HCT116 (cell line): ENCODE data around the gene LCLAT1. TPM values are rescaled to one million over a fixed set of nuclear protein-coding genes. Genes with fewer than 3 reads are reported as not detected.

Source experiments
- ATAC-seq: fragments of 200-7000 bp; cut with Tn5 transposase; 2 replicates; pipeline ENCODE4 v1.9.1; 2020; ENCODE audit warnings: mild to moderate bottlenecking, moderate library complexity
- BruUV-seq: library from RNA; stranded (reverse); fragments of 400-500 nt; replicated peaks from 2 replicates; lab custom pipeline; 2021; lab: Mats Ljungman, UMichigan
- CTCF ChIA-PET: fragments of 300-600 bp; sonication (Branson Sonifier 250); formaldehyde crosslinking; loops from one replicate; lab custom pipeline; 2021; ENCODE audit warnings: antibody characterized with exemption; lab: Charles Lee
- POLR2A ChIA-PET: fragments of 300-600, 350-600 bp; sonication (Branson Sonifier 250); formaldehyde crosslinking; loops from one replicate; lab custom pipeline; 2021; ENCODE audit warnings: antibody characterized with exemption; lab: Charles Lee
- RAD21 ChIA-PET, 2 experiments: fragments of 300-600 bp; sonication (Branson Sonifier 250); formaldehyde crosslinking; loops; one replicate each; lab custom pipeline; 2023; ENCODE audit warnings: low total read pairs in 2 of 2; ENCODE audit not compliant: uncharacterized antibody in 2 of 2, unreplicated experiment in 2 of 2, low non-redundant PET in 1 of 2; lab: Charles Lee
- DNase-seq: peaks from one replicate; pipeline ENCODE4 v3.0.0-alpha.2; 2010; ENCODE audit warnings: low read depth, low spot score
- H2AFZ ChIP-seq: fragments of 200-600 bp; shearing (Covaris generic), sonication (generic); 2 replicates; pipeline ENCODE4 v1.6.1; 2017; ENCODE audit warnings: low read depth, mixed run types, mixed read lengths, antibody characterized with exemption, low read length; ENCODE audit not compliant: poor library complexity, severe bottlenecking
- H3K27ac ChIP-seq: 2 replicates; pipeline ENCODE4 v1.5.1; 2012; ENCODE audit warnings: low read depth, low read length
- H3K27me3 ChIP-seq: fragments of 200-600 bp; sonication (generic); 2 replicates; pipeline ENCODE4 v1.6.1; 2016; ENCODE audit warnings: mixed run types, low read length, mixed read lengths; ENCODE audit not compliant: insufficient read depth
- H3K36me3 ChIP-seq, 2 experiments: fragments of 200-500 bp in 1 of 2; fragments of 200-600 bp in 1 of 2; sonication (Bioruptor generic) in 1 of 2; sonication (generic) in 1 of 2; 2 replicates each; pipeline versions ENCODE4 v1.5.1 to v1.6.1; 2014 to 2016; ENCODE audit warnings: low read length in 2 of 2, inconsistent platforms in 1 of 2, mixed read lengths in 1 of 2, mixed run types in 1 of 2; ENCODE audit not compliant: insufficient read depth in 2 of 2, control insufficient read depth in 1 of 2
- H3K4me1 ChIP-seq, 2 experiments: fragments of 200-600 bp in 1 of 2; sonication (generic) in 1 of 2; 2 replicates each; pipeline versions ENCODE4 v1.5.1 to v1.6.1; 2012 to 2017; ENCODE audit warnings: low read length in 2 of 2, inconsistent platforms in 1 of 2, mild to moderate bottlenecking in 1 of 2, mixed read lengths in 1 of 2, mixed run types in 1 of 2, moderate library complexity in 1 of 2; ENCODE audit not compliant: insufficient read depth in 2 of 2, control insufficient read depth in 1 of 2
- H3K4me2 ChIP-seq: fragments of 200-600 bp; sonication (generic); 2 replicates; pipeline ENCODE4 v1.6.1; 2017; ENCODE audit warnings: mixed run types, low read length, mixed read lengths
- H3K4me3 ChIP-seq, 2 experiments: fragments of 200-600 bp in 1 of 2; sonication (generic) in 1 of 2; replicated peaks in 1 of 2; 2 replicates each; pipeline ENCODE4 v1.5.1; 2011 to 2016; ENCODE audit warnings: low read length in 2 of 2, control low read depth in 1 of 2, low read depth in 1 of 2, mild to moderate bottlenecking in 1 of 2, mixed read lengths in 1 of 2, mixed run types in 1 of 2
- H3K79me2 ChIP-seq: fragments of 200-600 bp; sonication (generic); 2 replicates; pipeline ENCODE4 v1.6.1; 2017; ENCODE audit warnings: mild to moderate bottlenecking, mixed run types, low read length, moderate library complexity, mixed read lengths; ENCODE audit not compliant: insufficient read depth
- H3K9ac ChIP-seq: fragments of 200-600 bp; sonication (generic); 2 replicates; pipeline ENCODE4 v1.6.1; 2016; ENCODE audit warnings: low read length, mixed read lengths
- H3K9me2 ChIP-seq: fragments of 200-600 bp; sonication (generic), shearing (Covaris generic); 2 replicates; pipeline ENCODE4 v1.6.1; 2017; ENCODE audit warnings: mixed run types, mild to moderate bottlenecking, moderate library complexity; ENCODE audit not compliant: insufficient read depth
- H3K9me3 ChIP-seq, 2 experiments: fragments of 200-500 bp in 1 of 2; fragments of 200-600 bp in 1 of 2; sonication (Bioruptor generic) in 1 of 2; sonication (generic) in 1 of 2; 2 replicates each; pipeline ENCODE4 v1.6.1; 2014 to 2017; ENCODE audit warnings: low read length in 2 of 2, mixed read lengths in 2 of 2, inconsistent platforms in 1 of 2, low read depth in 1 of 2, mild to moderate bottlenecking in 1 of 2, mixed run types in 1 of 2, moderate library complexity in 1 of 2; ENCODE audit not compliant: control insufficient read depth in 1 of 2, insufficient read depth in 1 of 2
- H4K20me1 ChIP-seq: fragments of 200-600 bp; sonication (generic), shearing (Covaris generic); 2 replicates; pipeline ENCODE4 v1.6.1; 2017; ENCODE audit warnings: mixed run types, mild to moderate bottlenecking, moderate library complexity; ENCODE audit not compliant: insufficient read depth
- ATF3 ChIP-seq: IDR thresholded peaks from 2 replicates; pipeline ENCODE4 v1.6.1; 2012
- CBX3 ChIP-seq: IDR thresholded peaks from 2 replicates; pipeline ENCODE4 v1.6.1; 2012; ENCODE audit warnings: low read depth
- CTCF ChIP-seq, 3 experiments: fragments of 200-600 bp in 1 of 3; sonication (generic) in 1 of 3; IDR thresholded peaks in 2 of 3; conservative IDR thresholded peaks in 1 of 3; 2 replicates each; pipeline ENCODE4 v1.5.1; 2012 to 2017; ENCODE audit warnings: low read depth in 2 of 3, low read length in 2 of 3, antibody characterized with exemption in 1 of 3, borderline replicate concordance in 1 of 3, control low read depth in 1 of 3, mild to moderate bottlenecking in 1 of 3, mixed read lengths in 1 of 3, mixed run types in 1 of 3, moderate library complexity in 1 of 3; ENCODE audit not compliant: insufficient read depth in 1 of 3
- ELF1 ChIP-seq: IDR thresholded peaks from 2 replicates; pipeline ENCODE4 v1.6.1; 2012; ENCODE audit warnings: low read depth, borderline replicate concordance
- EZH2 ChIP-seq: fragments of 200-600 bp; sonication (generic); IDR thresholded peaks from 2 replicates; pipeline ENCODE4 v1.6.1; 2017; ENCODE audit warnings: antibody characterized with exemption, mixed run types
- EZH2phosphoT487 ChIP-seq: fragments of 200-600 bp; IDR thresholded peaks from 2 replicates; pipeline ENCODE4 v1.6.1; 2018; ENCODE audit warnings: antibody characterized with exemption, borderline replicate concordance
- FOSL1 ChIP-seq: IDR thresholded peaks from 2 replicates; pipeline ENCODE4 v1.6.1; 2012; ENCODE audit warnings: low read depth
- JUND ChIP-seq: IDR thresholded peaks from 2 replicates; pipeline ENCODE4 v1.6.1; 2012
- POLR2A ChIP-seq: IDR thresholded peaks from 2 replicates; pipeline ENCODE4 v1.7.0; 2011; ENCODE audit warnings: borderline replicate concordance; ENCODE audit not compliant: insufficient read depth, insufficient read length; ENCODE audit errors: extremely low read depth
- RAD21 ChIP-seq: IDR thresholded peaks from 2 replicates; pipeline ENCODE4 v1.6.1; 2012; ENCODE audit warnings: low read depth, mild to moderate bottlenecking
- SIN3A ChIP-seq: IDR thresholded peaks from 2 replicates; pipeline ENCODE4 v1.6.1; 2012; ENCODE audit warnings: low read depth
- SP1 ChIP-seq: IDR thresholded peaks from 2 replicates; pipeline ENCODE4 v1.6.1; 2012; ENCODE audit warnings: low read depth
- YY1 ChIP-seq: IDR thresholded peaks from 2 replicates; pipeline ENCODE4 v1.6.1; 2011; ENCODE audit warnings: low read length, low read depth, moderate library complexity, mild to moderate bottlenecking; ENCODE audit not compliant: insufficient replicate concordance; ENCODE audit errors: extremely low read depth
- ZNF274 ChIP-seq: fragments of 200-500 bp; sonication (Bioruptor generic); IDR thresholded peaks from 2 replicates; pipeline ENCODE4 v1.6.1; 2014; ENCODE audit warnings: mild to moderate bottlenecking, low read depth, low read length, inconsistent platforms
- intact Hi-C: fragments of 100-400 bp; cut with micrococcal nuclease; formaldehyde crosslinking; loops from 2 replicates; pipeline ENCODE4 v1.10.0; 2022
- total RNA-seq: library from RNA; stranded (reverse); gene quantifications from one replicate; pipeline ENCODE4 v1.2.1, GENCODE V29; 2021; ENCODE audit not compliant: unreplicated experiment

Gene LCLAT1
- total RNA-seq, 1 experiment from 2014 or later = 36.2 TPM

GRCh38 chr2:30541680-30542079, 94.6 kb downstream of the LCLAT1 start:
- Histone ChIP-seq H3K4me2 (no peak overlapping the region), H3K36me3 (no peaks in the 10 kb centered on the region), H3K27me3 (no peaks in the 10 kb centered on the region), H3K9me3 (no peaks in the 10 kb centered on the region), H3K4me3 (no peak overlapping the region), H3K9ac (no peak overlapping the region), H4K20me1 (no peaks in the 10 kb centered on the region), H3K79me2 (no peaks in the 10 kb centered on the region), H3K27ac (no peak overlapping the region), H3K4me1 (no peaks in the 10 kb centered on the region), H3K9me2 (no peaks in the 10 kb centered on the region), H2AFZ (no peak overlapping the region)
- POLR2A ChIA-PET = no interaction called here
- DNase-seq (no peak), ATAC-seq (no peak)
- TF ChIP-seq CBX3 = no peak
- TF ChIP-seq YY1 = no peak
- no peak for TF ChIP-seq RAD21
- no peak for TF ChIP-seq SIN3A
- TF ChIP-seq SP1 = no peak
- no peak for TF ChIP-seq POLR2A
- no peak for TF ChIP-seq ELF1
- TF ChIP-seq JUND = no peak
- TF ChIP-seq FOSL1 = no peak
- TF ChIP-seq CTCF (IDR thresholded peaks at IDR 0.05 in 2 of 3, conservative IDR thresholded peaks at IDR 0.05 in 1 of 3; ENCODE audit: borderline replicate concordance in 1 of 3, insufficient read depth in 1 of 3, low read depth in 2 of 3, low read length in 2 of 3) = no peak
- no peak for TF ChIP-seq EZH2
- TF ChIP-seq ZNF274 = no peak
- no peak for TF ChIP-seq EZH2phosphoT487
- no peak for TF ChIP-seq ATF3
- RAD21 ChIA-PET = no interaction called here
- intact Hi-C loops = no loop called here
- CTCF ChIA-PET = no interaction called here
- no TSS peak for BruUV-seq
